Heart right ventricle (tissue), 16 donors: Measurements from ENCODE around the gene MAPK6. TPM values are rescaled to one million over a fixed set of nuclear protein-coding genes. Genes with fewer than 3 reads are reported as not detected.

Experiments used
- ATAC-seq, 8 donors: fragments of 200-7000 bp; cut with Tn5 transposase; one replicate each; pipeline ENCODE4 v1.9.1; 2020; ENCODE audit warnings: mild to moderate bottlenecking in 8 of 8, moderate library complexity in 8 of 8, moderate number of reproducible peaks in 1 of 8
- DNase-seq, 2 donors: peaks; one replicate each; pipeline ENCODE4 v3.0.0-alpha.2; 2020
- H3K27ac ChIP-seq, 10 donors: fragments of 200-600 bp; sonication (generic) in 2 of 10; one replicate each; pipeline versions ENCODE4 v1.5.0 to v1.8.0; 2020 to 2022; ENCODE audit warnings: mild to moderate bottlenecking in 3 of 10
- H3K27me3 ChIP-seq, 7 donors: fragments of 200-600 bp; one replicate each; pipeline ENCODE4 v1.8.0; 2021 to 2022; ENCODE audit warnings: mild to moderate bottlenecking in 2 of 7
- H3K36me3 ChIP-seq, 9 donors: fragments of 200-600 bp; sonication (generic) in 1 of 9; one replicate each; pipeline versions ENCODE4 v1.5.0 to v1.8.0; 2020 to 2022; ENCODE audit warnings: mild to moderate bottlenecking in 2 of 9
- H3K4me1 ChIP-seq, 9 donors: fragments of 200-600 bp; sonication (generic) in 1 of 9; one replicate each; pipeline versions ENCODE4 v1.5.0 to v1.8.0; 2020 to 2022; ENCODE audit warnings: mild to moderate bottlenecking in 4 of 9
- H3K4me3 ChIP-seq, 10 donors: fragments of 200-600 bp; sonication (generic) in 2 of 10; one replicate each; pipeline versions ENCODE4 v1.5.0 to v1.8.0; 2020 to 2022; ENCODE audit warnings: mild to moderate bottlenecking in 7 of 10, moderate library complexity in 2 of 10
- H3K9me3 ChIP-seq, 11 donors: fragments of 200-600 bp in 10 of 11; sonication (generic) in 2 of 11; one replicate each; pipeline versions ENCODE4 v1.5.0 to v1.8.0; 2013 to 2022; ENCODE audit warnings: mild to moderate bottlenecking in 2 of 11, control low read depth in 1 of 11, moderate library complexity in 1 of 11
- WGBS, 2 donors: extraction: QIAGEN DNeasy Blood & Tissue Kit; methylation state at CpG; one replicate each; pipeline ENCODE4 v1.1.7; 2013; ENCODE audit warnings: inconsistent platforms in 1 of 2; 5-methylcytosine and 5-hydroxymethylcytosine counted together
- intact Hi-C, 10 donors: fragments of 100-400 bp; cut with DNase I; formaldehyde crosslinking; loops; one replicate each; pipeline versions ENCODE4 v1.11.1 to v1.14.2; 2022
- polyA plus RNA-seq, 2 donors: library from polyadenylated mRNA; stranded (reverse); fragments of 200-250 nt; gene quantifications; one replicate each; pipeline ENCODE4 v1.2.3, GENCODE V29; 2013
- total RNA-seq, 10 donors: library from RNA; stranded (reverse); fragmentation: NEBNext Ultra II Directional in 3 of 10; extraction: Animal tissue kit (Norgen Biotek cat#: 25700) in 3 of 10; gene quantifications; one replicate each; pipeline versions ENCODE4 v1.2.1 to v1.2.4, GENCODE V29; 2021 to 2023
- TF ChIP-seq, protein P1 (sequence below), 9 donors: fragments of 200-600 bp; sonication (generic) in 2 of 9; IDR thresholded peaks; one replicate each; pipeline versions ENCODE4 v1.5.0 to v1.8.0; 2021 to 2022; ENCODE audit warnings: antibody characterized with exemption in 9 of 9, mild to moderate bottlenecking in 5 of 9, moderate library complexity in 1 of 9
- donor health status: Arrhythmogenic right ventricular cardiomyopathy.
- donor health status: ischemic (EF 13 %, LVEDD 7.1; RV severe dilation, severe dysfunction).
- donor health status: healthy with polysubstance abuse.
- donor health status: DM: no; HTN: yes; CAD: no.
- donor health status: DM: no; HTN: no; CAD: no.
- donor health status: ischemic (EF 25% LVEDD 6.9; RV normal size, moderate dysfunction).
- donor health status: ischemic (EF 25% LVEDD 5.7; RV mildly dilated, moderate dysfunction).
- donor health status: healthy.
- donor health status: DM: yes; HTN: yes; CAD: no.
- donor health status: Ischemic cardiomyopathy.
- donor health status: ischemic (EF 35%, LVEDD 5.7; RV mildly dilated, moderate dysfunction).
- donor health status: nonischemic (EF 11% LVEDD 7.7; RV severe dilation, severe dysfunction).
- donor health status: DM: yes; HTN: yes; CAD: no.
- donor health status: PGD.
- donor health status: ischemic (EF 29% LVEDD 5.4; RV normal size, mild dysfunction).
- donor health status: nonischemic (EF 23%, LVEDD 6.1; RV moderate dilation, normal function).

Gene MAPK6
- total and polyA plus RNA-seq, 12 donors, result 4.2 to 21.8 (median 17.9) TPM

- no peak overlapping the region for H3K27ac ChIP-seq
- intact Hi-C loops, result loop anchor here in 1 of 10 donors (10.0 kb wide), 1 partner anchor 53 kb away; no protein-coding TSS in a partner anchor
- no peaks in the 10 kb centered on the region for H3K27me3 ChIP-seq
- DNase-seq (no peak), ATAC-seq (no peak)
- 93 to 94% methylated on average over 16 of the region's 16 CpGs for WGBS, 2 donors
- H3K36me3 ChIP-seq, result no peaks in the 10 kb centered on the region
- no peaks in the 10 kb centered on the region for H3K9me3 ChIP-seq
- H3K4me3 ChIP-seq, result no peak overlapping the region
- TF ChIP-seq, protein P1, sequence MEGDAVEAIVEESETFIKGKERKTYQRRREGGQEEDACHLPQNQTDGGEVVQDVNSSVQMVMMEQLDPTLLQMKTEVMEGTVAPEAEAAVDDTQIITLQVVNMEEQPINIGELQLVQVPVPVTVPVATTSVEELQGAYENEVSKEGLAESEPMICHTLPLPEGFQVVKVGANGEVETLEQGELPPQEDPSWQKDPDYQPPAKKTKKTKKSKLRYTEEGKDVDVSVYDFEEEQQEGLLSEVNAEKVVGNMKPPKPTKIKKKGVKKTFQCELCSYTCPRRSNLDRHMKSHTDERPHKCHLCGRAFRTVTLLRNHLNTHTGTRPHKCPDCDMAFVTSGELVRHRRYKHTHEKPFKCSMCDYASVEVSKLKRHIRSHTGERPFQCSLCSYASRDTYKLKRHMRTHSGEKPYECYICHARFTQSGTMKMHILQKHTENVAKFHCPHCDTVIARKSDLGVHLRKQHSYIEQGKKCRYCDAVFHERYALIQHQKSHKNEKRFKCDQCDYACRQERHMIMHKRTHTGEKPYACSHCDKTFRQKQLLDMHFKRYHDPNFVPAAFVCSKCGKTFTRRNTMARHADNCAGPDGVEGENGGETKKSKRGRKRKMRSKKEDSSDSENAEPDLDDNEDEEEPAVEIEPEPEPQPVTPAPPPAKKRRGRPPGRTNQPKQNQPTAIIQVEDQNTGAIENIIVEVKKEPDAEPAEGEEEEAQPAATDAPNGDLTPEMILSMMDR (IDR thresholded peaks at IDR 0.05), result no peak
- H3K4me1 ChIP-seq, result peaks cover 0 to 43% (median 0%) of the 10 kb centered on the region in 9 donors
Observed at GRCh38 chr15:52101542-52102323, 82.7 kb downstream of the MAPK6 start.

DNA sequence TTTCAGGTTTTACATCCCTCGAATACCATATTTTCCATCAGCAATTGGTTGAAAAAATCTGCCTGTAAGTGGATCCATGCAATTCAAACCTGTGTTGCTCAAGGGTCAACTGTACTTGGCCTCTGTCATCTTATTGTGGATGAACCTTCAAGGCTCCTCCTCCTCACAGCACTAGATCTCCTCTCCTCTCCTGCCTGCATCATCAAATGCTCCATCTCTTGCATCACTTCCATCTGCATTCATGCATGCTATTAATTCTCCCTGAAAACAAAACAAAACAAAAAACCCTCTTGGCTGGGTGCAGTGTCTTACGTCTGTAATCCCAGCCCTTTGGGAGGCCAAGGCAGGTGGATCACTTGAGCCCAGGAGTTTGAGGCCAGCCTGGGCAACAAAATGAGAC, 83.4 kb downstream of the MAPK6 start:
- DNase-seq (no peak), ATAC-seq (no peak)
- Histone ChIP-seq H3K36me3 (no peaks in the 10 kb centered on the region), H3K4me1 (peaks cover 0 to 38% (median 0%) of the 10 kb centered on the region in 9 donors), H3K27ac (no peak overlapping the region), H3K4me3 (no peak overlapping the region), H3K9me3 (no peaks in the 10 kb centered on the region), H3K27me3 (peaks cover 0 to 2% (median 0%) of the 10 kb centered on the region in 7 donors)
- WGBS, 2 donors, result 87 to 97% methylated on average over 2 of the region's 2 CpGs
- TF ChIP-seq, protein P1 (IDR thresholded peaks at IDR 0.05), result no peak
- intact Hi-C loops, result loop anchor here in 1 of 10 donors (10.0 kb wide), 1 partner anchor 52 kb away; no protein-coding TSS in a partner anchor

DNA sequence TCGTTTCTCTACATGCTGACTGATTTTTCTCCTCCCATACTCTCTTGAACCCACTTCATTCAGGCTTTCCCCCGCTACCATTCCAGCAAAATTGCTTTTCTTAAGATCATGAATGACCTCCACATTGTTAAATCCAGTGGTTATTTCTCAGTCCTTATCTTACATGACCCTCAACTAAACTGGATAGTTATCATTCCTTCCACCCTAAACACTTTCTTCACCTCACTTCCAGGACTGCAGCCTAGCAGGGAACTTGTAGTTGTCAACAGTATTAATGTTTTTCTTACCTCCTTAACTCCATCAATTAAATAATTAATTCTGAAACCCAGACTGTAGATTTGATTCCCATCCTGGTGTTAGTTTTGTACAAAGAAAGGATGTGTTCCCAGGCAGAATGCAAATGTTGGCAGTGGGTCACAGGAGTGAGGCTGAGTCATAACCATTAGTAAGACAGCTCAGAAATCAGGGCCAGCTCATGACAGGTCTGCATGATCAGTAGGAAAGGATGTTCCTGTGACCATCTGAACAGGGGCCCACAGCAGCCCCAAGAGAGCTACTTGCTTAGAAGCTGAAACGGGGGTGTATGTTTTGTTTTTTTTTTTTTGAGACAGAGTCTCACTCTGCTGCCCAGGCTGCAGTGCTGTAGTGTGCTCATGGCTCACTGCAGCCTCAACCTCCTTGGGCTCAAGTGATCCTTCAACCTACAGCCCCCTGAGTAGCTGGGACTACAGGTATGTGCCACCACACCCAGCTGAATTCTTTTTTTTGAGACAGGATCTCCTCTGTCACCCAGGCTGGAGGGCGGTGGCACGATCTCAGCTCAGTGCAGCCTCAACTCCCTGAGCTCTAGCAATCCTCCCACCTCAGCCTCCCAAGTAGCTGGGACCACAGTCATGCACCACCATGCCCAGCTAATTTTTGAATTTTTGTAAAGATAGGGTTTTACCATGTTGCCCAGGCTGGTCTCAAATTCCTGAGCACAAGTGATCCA, 84.5 kb downstream of the MAPK6 start:
- TF ChIP-seq, protein P1 (IDR thresholded peaks at IDR 0.05), result no peak
- H3K27me3 ChIP-seq, result peaks cover 0 to 6% (median 0%) of the 10 kb centered on the region in 7 donors
- H3K9me3 ChIP-seq, result no peaks in the 10 kb centered on the region
- no peaks in the 10 kb centered on the region for H3K36me3 ChIP-seq
- ATAC-seq, result peak in 4 of 8 donors; percentile 38 to 80 (median 68)
- H3K4me1 ChIP-seq, result peaks cover 0 to 29% (median 0%) of the 10 kb centered on the region in 9 donors
- no peak overlapping the region for H3K27ac ChIP-seq
- 73 to 77% methylated on average over 5 of the region's 5 CpGs for WGBS, 2 donors
- H3K4me3 ChIP-seq, result no peak overlapping the region
- intact Hi-C loops, result loop anchor here in 1 of 10 donors (10.0 kb wide), 1 partner anchor 51 kb away; no protein-coding TSS in a partner anchor
- DNase-seq, result no peak

GRCh38 chr15:52104532-52105004, 85.5 kb downstream of the MAPK6 start:
- ATAC-seq (no peak), DNase-seq (no peak)
- H3K9me3 ChIP-seq, result no peaks in the 10 kb centered on the region
- no peak overlapping the region for H3K27ac ChIP-seq
- TF ChIP-seq, protein P1 (IDR thresholded peaks at IDR 0.05), result no peak
- no peaks in the 10 kb centered on the region for H3K36me3 ChIP-seq
- 70 to 86% methylated on average over 5 of the region's 5 CpGs for WGBS, 2 donors
- intact Hi-C loops, result loop anchor here in 1 of 10 donors (10.0 kb wide), 1 partner anchor 50 kb away; no protein-coding TSS in a partner anchor
- H3K27me3 ChIP-seq, result peaks cover 0 to 10% (median 4%) of the 10 kb centered on the region in 7 donors
- peaks cover 0 to 29% (median 0%) of the 10 kb centered on the region in 9 donors for H3K4me1 ChIP-seq
- H3K4me3 ChIP-seq, result no peak overlapping the region
